Prostate gland (tissue), 2 donors: ENCODE measurements around the gene PRKAG2.

Experiments
- CTCF ChIP-seq, 4 experiments: fragments of 200-600 bp in 2 of 4; fragments of 450-650 bp in 2 of 4; sonication (generic) in 2 of 4; IDR thresholded peaks; 1 replicate in 3 of 4; 2 replicates in 1 of 4; pipeline ENCODE4 v1.5.1; 2016 to 2019; ENCODE audit warnings: antibody characterized with exemption in 4 of 4, mild to moderate bottlenecking in 2 of 4, moderate library complexity in 2 of 4
- POLR2A ChIP-seq: fragments of 450-650 bp; IDR thresholded peaks from one replicate; pipeline ENCODE4 v1.6.1; 2016; ENCODE audit warnings: antibody characterized with exemption, mild to moderate bottlenecking
- POLR2AphosphoS5 ChIP-seq: sonication (generic); formaldehyde crosslinking; IDR thresholded peaks from one replicate; pipeline ENCODE4 v1.6.1; 2017; ENCODE audit warnings: antibody characterized with exemption

GRCh38 chr7:151615058-151615457, 261.9 kb downstream of the PRKAG2 start:
- no peak for TF ChIP-seq POLR2AphosphoS5
- no peak for TF ChIP-seq CTCF (IDR thresholded peaks at IDR 0.05)
- TF ChIP-seq POLR2A = no peak
